ENCODE data around the gene ZDHHC14. TPM values are rescaled to one million over a fixed set of nuclear protein-coding genes. Genes with fewer than 3 reads are reported as not detected.

Gene ZDHHC14
- total and polyA plus RNA-seq, 4 donors = 12.3 to 46.8 (median 28.1) TPM

- H3K4me1 ChIP-seq (ENCODE audit: control insufficient read depth, insufficient read depth, low read length) = peaks cover 6% of the 10 kb centered on the region
- no peak overlapping the region for H3K27ac ChIP-seq (ENCODE audit: low read depth, low read length)
- peaks cover 12% of the 10 kb centered on the region for H3K36me3 ChIP-seq (ENCODE audit: control insufficient read depth, insufficient read depth, low read length)
- H3K27me3 ChIP-seq (ENCODE audit: control insufficient read depth, insufficient read depth, low read length) = no peaks in the 10 kb centered on the region
- no peaks in the 10 kb centered on the region for H3K9me3 ChIP-seq (ENCODE audit: control insufficient read depth, insufficient read depth, low read length)
- DNase-seq (ENCODE audit: low read depth in 4 of 6, low spot score in 6 of 6) = peak in 1 of 6 donors; percentile 41
- no peak overlapping the region for H3K4me3 ChIP-seq (ENCODE audit: low read depth, low read length)
- 73% methylated on average over 7 of the region's 7 CpGs for WGBS (ENCODE audit: insufficient coverage)
These were observed 294.8 kb downstream of the ZDHHC14 start for GRCh38 chr6:157675831-157676230.

DNA sequence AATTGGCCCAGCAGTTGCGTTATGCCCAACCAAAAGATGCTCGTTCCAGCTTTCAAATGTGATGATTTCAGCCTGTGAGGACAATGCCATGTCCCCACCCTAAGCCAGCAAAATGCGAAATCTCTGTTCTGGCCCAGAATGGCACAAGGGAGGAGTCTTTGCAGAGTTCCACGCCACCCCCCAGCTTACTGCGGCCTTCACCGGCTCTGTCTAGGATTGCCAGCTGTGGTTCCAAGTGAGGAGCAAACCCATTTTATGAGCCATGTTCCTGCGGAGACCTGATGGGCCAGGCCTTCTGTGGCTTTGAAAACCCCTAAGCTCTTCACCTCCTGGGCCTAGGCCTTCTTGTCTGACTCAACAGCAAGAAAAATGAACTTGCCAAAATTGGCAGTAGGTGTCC, 295.3 kb downstream of the ZDHHC14 start:
- no peak overlapping the region for H3K4me3 ChIP-seq (ENCODE audit: low read depth, low read length)
- peaks cover 12% of the 10 kb centered on the region for H3K36me3 ChIP-seq (ENCODE audit: control insufficient read depth, insufficient read depth, low read length)
- WGBS (ENCODE audit: insufficient coverage) = 83% methylated on average over 7 of the region's 7 CpGs
- no peaks in the 10 kb centered on the region for H3K27me3 ChIP-seq (ENCODE audit: control insufficient read depth, insufficient read depth, low read length)
- DNase-seq (ENCODE audit: low read depth in 4 of 6, low spot score in 6 of 6) = no peak
- peaks cover 7% of the 10 kb centered on the region for H3K4me1 ChIP-seq (ENCODE audit: control insufficient read depth, insufficient read depth, low read length)
- no peak overlapping the region for H3K27ac ChIP-seq (ENCODE audit: low read depth, low read length)
- H3K9me3 ChIP-seq (ENCODE audit: control insufficient read depth, insufficient read depth, low read length) = no peaks in the 10 kb centered on the region

DNA sequence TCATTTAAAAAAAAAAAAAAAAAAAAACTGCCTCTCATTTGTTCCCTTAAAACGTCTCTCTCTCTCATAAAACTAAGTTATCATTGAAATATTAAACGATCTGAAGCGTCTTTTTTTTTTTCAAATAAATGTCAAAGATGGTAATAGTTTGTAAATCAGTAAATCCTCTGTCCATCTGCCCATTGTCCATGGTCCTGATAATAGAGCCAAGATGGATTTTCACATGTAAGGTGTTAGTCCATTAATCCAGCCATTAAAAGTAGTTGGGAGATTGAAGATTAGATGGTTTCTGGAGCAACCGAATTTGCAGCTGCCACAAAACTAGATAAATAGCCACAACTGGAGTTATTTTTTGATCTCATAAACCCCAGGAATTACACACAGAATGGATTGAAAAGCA, 296.2 kb downstream of the ZDHHC14 start:
- WGBS (ENCODE audit: insufficient coverage) = no CpG with 5 or more reads among the region's 4 CpGs

GRCh38 chr6:157679605-157680580, 298.9 kb downstream of the ZDHHC14 start:
- Histone ChIP-seq H3K27me3 (ENCODE audit: control insufficient read depth, insufficient read depth, low read length) (no peaks in the 10 kb centered on the region), H3K4me3 (ENCODE audit: low read depth, low read length) (no peak overlapping the region), H3K9me3 (ENCODE audit: control insufficient read depth, insufficient read depth, low read length) (no peaks in the 10 kb centered on the region), H3K4me1 (ENCODE audit: control insufficient read depth, insufficient read depth, low read length) (peaks cover 16% of the 10 kb centered on the region), H3K27ac (ENCODE audit: low read depth, low read length) (no peak overlapping the region), H3K36me3 (ENCODE audit: control insufficient read depth, insufficient read depth, low read length) (no peaks in the 10 kb centered on the region)
- DNase-seq (ENCODE audit: low read depth in 4 of 6, low spot score in 6 of 6) = no peak
- 86% methylated on average over 8 of the region's 8 CpGs for WGBS (ENCODE audit: insufficient coverage)

More for the DNA sequence above, 296.2 kb downstream of the ZDHHC14 start:
- peaks cover 9% of the 10 kb centered on the region for H3K4me1 ChIP-seq (ENCODE audit: control insufficient read depth, insufficient read depth, low read length)
- H3K36me3 ChIP-seq (ENCODE audit: control insufficient read depth, insufficient read depth, low read length) = peaks cover 12% of the 10 kb centered on the region
- H3K9me3 ChIP-seq (ENCODE audit: control insufficient read depth, insufficient read depth, low read length) = no peaks in the 10 kb centered on the region
- no peak for DNase-seq (ENCODE audit: low read depth in 4 of 6, low spot score in 6 of 6)
- H3K27ac ChIP-seq (ENCODE audit: low read depth, low read length) = no peak overlapping the region
- H3K4me3 ChIP-seq (ENCODE audit: low read depth, low read length) = no peak overlapping the region
- H3K27me3 ChIP-seq (ENCODE audit: control insufficient read depth, insufficient read depth, low read length) = no peaks in the 10 kb centered on the region

- Histone ChIP-seq H3K27me3 (ENCODE audit: control insufficient read depth, insufficient read depth, low read length) (no peaks in the 10 kb centered on the region), H3K4me3 (ENCODE audit: low read depth, low read length) (no peak overlapping the region), H3K27ac (ENCODE audit: low read depth, low read length) (no peak overlapping the region), H3K9me3 (ENCODE audit: control insufficient read depth, insufficient read depth, low read length) (no peaks in the 10 kb centered on the region), H3K4me1 (ENCODE audit: control insufficient read depth, insufficient read depth, low read length) (peaks cover 11% of the 10 kb centered on the region), H3K36me3 (ENCODE audit: control insufficient read depth, insufficient read depth, low read length) (no peaks in the 10 kb centered on the region)
- DNase-seq (ENCODE audit: low read depth in 4 of 6, low spot score in 6 of 6) = peak in 1 of 6 donors; percentile 20
- WGBS (ENCODE audit: insufficient coverage) = 61% methylated on average over 16 of the region's 18 CpGs
These were observed 300.2 kb downstream of the ZDHHC14 start for GRCh38 chr6:157681041-157681650.

- no peak overlapping the region for H3K27ac ChIP-seq (ENCODE audit: low read depth, low read length)
- peak in 1 of 6 donors; percentile 28 for DNase-seq (ENCODE audit: low read depth in 4 of 6, low spot score in 6 of 6)
- H3K4me1 ChIP-seq (ENCODE audit: control insufficient read depth, insufficient read depth, low read length) = peaks cover 11% of the 10 kb centered on the region
- no peaks in the 10 kb centered on the region for H3K27me3 ChIP-seq (ENCODE audit: control insufficient read depth, insufficient read depth, low read length)
- no peaks in the 10 kb centered on the region for H3K9me3 ChIP-seq (ENCODE audit: control insufficient read depth, insufficient read depth, low read length)
- WGBS (ENCODE audit: insufficient coverage) = 75% methylated on average over 6 of the region's 7 CpGs
- no peaks in the 10 kb centered on the region for H3K36me3 ChIP-seq (ENCODE audit: control insufficient read depth, insufficient read depth, low read length)
- no peak overlapping the region for H3K4me3 ChIP-seq (ENCODE audit: low read depth, low read length)
These were observed 302.0 kb downstream of the ZDHHC14 start for GRCh38 chr6:157682856-157683481.

- Histone ChIP-seq H3K27ac (ENCODE audit: low read depth, low read length) (no peak overlapping the region), H3K27me3 (ENCODE audit: control insufficient read depth, insufficient read depth, low read length) (no peaks in the 10 kb centered on the region), H3K4me3 (ENCODE audit: low read depth, low read length) (no peak overlapping the region), H3K36me3 (ENCODE audit: control insufficient read depth, insufficient read depth, low read length) (no peaks in the 10 kb centered on the region), H3K4me1 (ENCODE audit: control insufficient read depth, insufficient read depth, low read length) (peaks cover 12% of the 10 kb centered on the region), H3K9me3 (ENCODE audit: control insufficient read depth, insufficient read depth, low read length) (no peaks in the 10 kb centered on the region)
- 90% methylated on average over 6 of the region's 8 CpGs for WGBS (ENCODE audit: insufficient coverage)
- no peak for DNase-seq (ENCODE audit: low read depth in 4 of 6, low spot score in 6 of 6)
These were observed 302.7 kb downstream of the ZDHHC14 start for GRCh38 chr6:157683707-157684106.

- H3K4me3 ChIP-seq (ENCODE audit: low read depth, low read length) = no peak overlapping the region
- no peaks in the 10 kb centered on the region for H3K9me3 ChIP-seq (ENCODE audit: control insufficient read depth, insufficient read depth, low read length)
- no peak overlapping the region for H3K27ac ChIP-seq (ENCODE audit: low read depth, low read length)
- H3K27me3 ChIP-seq (ENCODE audit: control insufficient read depth, insufficient read depth, low read length) = no peaks in the 10 kb centered on the region
- 84% methylated on average over 6 of the region's 12 CpGs for WGBS (ENCODE audit: insufficient coverage)
- H3K4me1 ChIP-seq (ENCODE audit: control insufficient read depth, insufficient read depth, low read length) = peaks cover 22% of the 10 kb centered on the region
- H3K36me3 ChIP-seq (ENCODE audit: control insufficient read depth, insufficient read depth, low read length) = no peaks in the 10 kb centered on the region
- DNase-seq (ENCODE audit: low read depth in 4 of 6, low spot score in 6 of 6) = peak in 1 of 6 donors; percentile 30
These were observed 303.8 kb downstream of the ZDHHC14 start for GRCh38 chr6:157684620-157685299.

- Histone ChIP-seq H3K4me1 (ENCODE audit: control insufficient read depth, insufficient read depth, low read length) (peaks cover 22% of the 10 kb centered on the region), H3K4me3 (ENCODE audit: low read depth, low read length) (no peak overlapping the region), H3K27ac (ENCODE audit: low read depth, low read length) (no peak overlapping the region), H3K27me3 (ENCODE audit: control insufficient read depth, insufficient read depth, low read length) (no peaks in the 10 kb centered on the region), H3K36me3 (ENCODE audit: control insufficient read depth, insufficient read depth, low read length) (no peaks in the 10 kb centered on the region), H3K9me3 (ENCODE audit: control insufficient read depth, insufficient read depth, low read length) (no peaks in the 10 kb centered on the region)
- no peak for DNase-seq (ENCODE audit: low read depth in 4 of 6, low spot score in 6 of 6)
- 93% methylated on average over 9 of the region's 10 CpGs for WGBS (ENCODE audit: insufficient coverage)
These were observed 304.7 kb downstream of the ZDHHC14 start for GRCh38 chr6:157685596-157686280.

All from spinal cord (tissue), 10 donors.